ENCODE data around the gene IL21R.

IL21R gene

GRCh38 chr16:27402964-27403600, 1.1 kb downstream of the IL21R start:
- H3K4me3 ChIP-seq (ENCODE audit: low read depth, low read length) = no peak overlapping the region

GRCh38 chr16:27403601-27403992, 1.6 kb downstream of the IL21R start:
- H3K4me3 ChIP-seq (ENCODE audit: low read depth, low read length) = no peak overlapping the region
- TF ChIP-seq, protein P1, sequence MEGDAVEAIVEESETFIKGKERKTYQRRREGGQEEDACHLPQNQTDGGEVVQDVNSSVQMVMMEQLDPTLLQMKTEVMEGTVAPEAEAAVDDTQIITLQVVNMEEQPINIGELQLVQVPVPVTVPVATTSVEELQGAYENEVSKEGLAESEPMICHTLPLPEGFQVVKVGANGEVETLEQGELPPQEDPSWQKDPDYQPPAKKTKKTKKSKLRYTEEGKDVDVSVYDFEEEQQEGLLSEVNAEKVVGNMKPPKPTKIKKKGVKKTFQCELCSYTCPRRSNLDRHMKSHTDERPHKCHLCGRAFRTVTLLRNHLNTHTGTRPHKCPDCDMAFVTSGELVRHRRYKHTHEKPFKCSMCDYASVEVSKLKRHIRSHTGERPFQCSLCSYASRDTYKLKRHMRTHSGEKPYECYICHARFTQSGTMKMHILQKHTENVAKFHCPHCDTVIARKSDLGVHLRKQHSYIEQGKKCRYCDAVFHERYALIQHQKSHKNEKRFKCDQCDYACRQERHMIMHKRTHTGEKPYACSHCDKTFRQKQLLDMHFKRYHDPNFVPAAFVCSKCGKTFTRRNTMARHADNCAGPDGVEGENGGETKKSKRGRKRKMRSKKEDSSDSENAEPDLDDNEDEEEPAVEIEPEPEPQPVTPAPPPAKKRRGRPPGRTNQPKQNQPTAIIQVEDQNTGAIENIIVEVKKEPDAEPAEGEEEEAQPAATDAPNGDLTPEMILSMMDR (conservative IDR thresholded peaks at IDR 0.05; ENCODE audit: low read depth, low read length) = no peak
- DNase-seq (ENCODE audit: low read depth) = no peak

More at GRCh38 chr16:27402964-27403600, 1.1 kb downstream of the IL21R start:
- TF ChIP-seq, protein P1 (conservative IDR thresholded peaks at IDR 0.05; ENCODE audit: low read depth, low read length) = no peak
- DNase-seq (ENCODE audit: low read depth) = no peak

- TF ChIP-seq, protein P1 (conservative IDR thresholded peaks at IDR 0.05; ENCODE audit: low read depth, low read length) = no peak
- no peak overlapping the region for H3K4me3 ChIP-seq (ENCODE audit: low read depth, low read length)
- no peak for DNase-seq (ENCODE audit: low read depth)
Observed at GRCh38 chr16:27404163-27404823, 2.3 kb downstream of the IL21R start.

DNA sequence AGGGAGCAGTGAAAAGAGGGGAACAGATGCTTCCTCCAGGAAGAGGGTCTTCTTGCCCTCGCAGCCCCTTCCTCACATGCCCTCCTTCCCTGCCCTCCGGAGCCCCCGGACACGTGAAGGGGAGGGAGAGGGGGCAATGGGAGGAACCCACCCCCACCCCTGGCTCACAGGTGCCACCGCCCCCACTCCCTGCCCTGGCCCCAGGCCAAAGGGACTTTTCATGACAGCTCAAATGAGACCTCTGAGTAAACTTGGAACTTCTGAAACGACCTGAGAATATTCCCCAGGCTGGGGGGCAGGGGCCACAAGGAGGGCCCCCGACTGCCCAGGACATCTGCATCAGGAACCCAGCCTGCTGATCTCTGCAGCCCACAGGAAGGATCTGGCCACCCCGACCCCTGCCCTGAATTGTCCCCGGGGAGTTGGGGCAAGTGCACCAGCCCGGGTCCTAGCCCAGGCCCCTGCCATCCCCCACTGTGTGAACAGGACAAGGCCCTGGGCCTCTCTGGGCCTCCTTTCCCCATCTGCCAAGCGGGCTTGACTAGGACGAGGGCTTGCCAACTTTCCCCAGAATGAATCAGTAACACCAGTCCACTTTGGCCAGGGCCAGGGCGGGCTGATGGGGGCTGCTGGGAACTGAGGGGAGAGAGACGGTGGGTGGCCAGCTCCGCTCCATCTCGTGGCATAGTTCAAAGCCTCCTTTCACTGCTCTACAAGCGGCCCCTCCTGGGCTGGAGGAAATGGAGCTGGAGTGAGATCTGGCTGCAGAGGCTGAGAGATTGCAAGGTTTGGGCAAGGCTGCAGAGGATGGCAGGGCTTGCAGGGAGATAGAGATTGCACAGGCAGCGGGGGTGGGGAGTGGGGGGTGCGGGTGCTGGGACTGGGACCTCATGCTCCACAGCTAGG, 3.8 kb downstream of the IL21R start:
- no peak overlapping the region for H3K4me3 ChIP-seq (ENCODE audit: low read depth, low read length)
- TF ChIP-seq, protein P1 (conservative IDR thresholded peaks at IDR 0.05; ENCODE audit: low read depth, low read length) = no peak
- DNase-seq (ENCODE audit: low read depth) = no peak

GRCh38 chr16:27406511-27407128, 4.6 kb downstream of the IL21R start:
- DNase-seq (ENCODE audit: low read depth) = no peak
- no peak overlapping the region for H3K4me3 ChIP-seq (ENCODE audit: low read depth, low read length)
- TF ChIP-seq, protein P1 (conservative IDR thresholded peaks at IDR 0.05; ENCODE audit: low read depth, low read length) = no peak

DNA sequence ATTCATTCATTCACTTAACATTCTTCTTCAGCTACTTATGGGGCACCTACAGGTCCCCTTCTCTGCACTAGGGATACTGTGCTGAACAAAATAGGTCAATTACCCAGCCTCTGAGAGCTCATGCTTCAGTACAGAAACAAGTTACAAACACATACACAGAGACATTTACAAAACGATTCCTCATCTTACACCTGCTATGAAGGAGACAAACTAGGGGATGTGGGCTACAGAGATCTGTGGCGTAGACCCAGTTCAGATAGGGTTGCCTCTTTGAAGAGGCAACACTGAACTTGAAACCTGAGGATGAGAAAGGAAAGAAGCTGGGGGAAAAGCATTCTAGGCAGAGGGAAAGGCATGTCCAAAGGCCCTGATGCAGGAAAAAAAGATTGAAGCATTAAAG, 5.2 kb downstream of the IL21R start:
- DNase-seq (ENCODE audit: low read depth) = no peak
- TF ChIP-seq, protein P1 (conservative IDR thresholded peaks at IDR 0.05; ENCODE audit: low read depth, low read length) = no peak
- no peak overlapping the region for H3K4me3 ChIP-seq (ENCODE audit: low read depth, low read length)

Data from choroid plexus epithelial cell (primary cell).